ES-I3 (cell line): ENCODE measurements around the gene PET100.
A peak's percentile ranks its signal among the peaks of the same experiment; 100 is the strongest.

Experiments used
- H3K36me3 ChIP-seq: 2 replicates; pipeline ENCODE4 v1.6.1; 2013; ENCODE audit warnings: mild to moderate bottlenecking, low read length, control low read depth, moderate library complexity; ENCODE audit not compliant: insufficient read depth
- H3K4me1 ChIP-seq: 2 replicates; pipeline ENCODE4 v1.6.1; 2013; ENCODE audit warnings: mild to moderate bottlenecking, control low read depth, low read length; ENCODE audit not compliant: insufficient read depth
- H3K9ac ChIP-seq: 2 replicates; pipeline ENCODE4 v1.6.1; 2013; ENCODE audit warnings: low read depth, mild to moderate bottlenecking, low read length, moderate library complexity
- H3K9me3 ChIP-seq: 2 replicates; pipeline ENCODE4 v1.6.1; 2013; ENCODE audit warnings: mild to moderate bottlenecking, low read length, moderate library complexity; ENCODE audit not compliant: control insufficient read depth, insufficient read depth

The PET100 gene

GRCh38 chr19:7645656-7646425 is 16.2 kb downstream of the PET100 start:
- no peak overlapping the region for H3K9ac ChIP-seq
- no peaks in the 10 kb centered on the region for H3K36me3 ChIP-seq
- no peaks in the 10 kb centered on the region for H3K4me1 ChIP-seq
- no peaks in the 10 kb centered on the region for H3K9me3 ChIP-seq

- Histone ChIP-seq H3K9ac (no peak overlapping the region), H3K4me1 (no peaks in the 10 kb centered on the region), H3K9me3 (no peaks in the 10 kb centered on the region), H3K36me3 (no peaks in the 10 kb centered on the region)
Observed at GRCh38 chr19:7646426-7646700, 16.8 kb downstream of the PET100 start.

DNA sequence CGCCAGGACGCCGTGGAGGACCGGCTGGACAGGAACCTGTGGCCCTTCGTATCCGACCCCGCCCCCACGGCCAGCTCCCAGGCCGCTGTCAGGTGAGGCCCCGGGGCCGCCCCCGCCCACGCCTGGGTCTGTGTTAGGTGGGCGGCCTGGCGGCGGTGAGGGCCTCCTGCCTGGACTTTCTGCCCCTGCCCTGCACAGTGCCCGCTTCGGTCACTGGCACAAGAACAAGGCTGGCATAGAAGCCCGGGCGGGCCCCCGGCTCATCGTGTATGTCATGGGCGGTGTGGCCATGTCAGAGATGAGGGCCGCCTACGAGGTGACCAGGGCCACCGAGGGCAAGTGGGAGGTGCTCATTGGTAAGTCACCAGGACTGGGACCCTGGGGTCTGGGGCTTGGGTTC is 17.6 kb downstream of the PET100 start:
- Histone ChIP-seq H3K4me1 (no peaks in the 10 kb centered on the region), H3K9ac (no peak overlapping the region), H3K36me3 (no peaks in the 10 kb centered on the region), H3K9me3 (no peaks in the 10 kb centered on the region)

DNA sequence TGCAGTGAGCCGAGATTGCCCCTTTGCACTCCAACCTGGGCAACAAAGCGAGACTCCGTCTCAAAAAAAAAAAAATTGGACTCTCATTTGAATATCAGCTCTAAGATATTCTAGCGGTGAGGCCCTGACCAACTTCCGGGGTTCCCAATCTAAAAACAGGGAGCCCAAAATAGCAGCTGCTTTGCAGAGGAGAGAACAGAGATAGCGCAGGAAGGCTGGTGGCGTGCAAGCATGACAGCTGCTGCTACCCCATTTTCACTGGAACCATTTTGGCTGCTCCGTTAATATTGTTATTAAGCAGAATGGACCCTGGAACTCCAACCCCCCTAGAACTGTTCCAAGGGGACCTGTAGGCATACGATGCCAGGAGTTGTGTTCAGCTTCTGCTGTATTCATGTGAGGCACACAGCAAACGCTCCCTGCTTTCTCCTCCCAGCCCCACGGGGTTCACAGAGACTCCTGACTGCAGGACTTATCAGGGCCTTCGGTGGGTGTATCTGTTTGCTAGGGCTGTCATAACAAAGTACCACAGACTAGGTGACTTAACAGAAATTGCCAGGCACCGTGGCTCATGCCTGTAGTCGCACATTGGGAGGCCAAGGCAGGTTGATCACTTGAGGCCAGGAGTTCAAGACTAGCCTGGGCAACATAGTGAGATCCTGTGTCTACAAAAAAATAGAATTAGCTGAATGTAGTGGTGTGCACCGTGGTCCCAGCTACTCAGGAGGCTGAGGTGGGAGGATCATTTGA is 18.8 kb downstream of the PET100 start:
- H3K9ac ChIP-seq, result no peak overlapping the region
- H3K4me1 ChIP-seq, result no peaks in the 10 kb centered on the region
- no peaks in the 10 kb centered on the region for H3K9me3 ChIP-seq

GRCh38 chr19:7650148-7650547 is 20.6 kb downstream of the PET100 start:
- Histone ChIP-seq H3K9ac (no peak overlapping the region), H3K36me3 (no peaks in the 10 kb centered on the region), H3K4me1 (no peaks in the 10 kb centered on the region), H3K9me3 (no peaks in the 10 kb centered on the region)

More for the DNA sequence above, 18.8 kb downstream of the PET100 start:
- H3K36me3 ChIP-seq, result no peaks in the 10 kb centered on the region

DNA sequence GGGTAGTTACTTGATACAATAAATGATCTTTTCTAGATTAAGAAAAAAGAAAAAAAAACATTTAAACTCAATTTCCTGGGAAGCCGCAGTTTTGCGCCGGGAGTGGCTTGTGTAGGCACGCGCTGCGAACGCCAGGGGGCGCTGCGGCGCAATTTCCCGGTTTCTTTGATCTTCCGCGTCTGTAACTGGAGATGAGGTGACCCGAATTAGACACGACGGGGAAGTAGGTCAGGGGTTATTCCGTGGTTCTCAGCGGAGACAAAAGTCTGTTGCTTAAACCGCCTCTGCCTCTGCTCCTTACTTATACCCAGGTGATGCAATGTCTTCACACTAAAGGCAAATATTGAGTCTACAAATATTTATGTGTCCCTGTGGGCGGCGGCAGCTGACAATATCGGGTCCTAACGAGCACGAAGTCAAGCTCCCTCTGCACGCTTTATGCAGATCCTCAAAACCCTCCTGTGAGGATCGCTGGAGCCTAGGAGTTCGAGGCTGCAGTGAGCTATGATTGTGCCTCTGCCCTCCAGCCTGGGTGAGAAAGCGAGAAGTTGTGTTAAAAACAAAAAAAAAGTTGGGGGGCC is 22.6 kb downstream of the PET100 start:
- Histone ChIP-seq H3K36me3 (no peaks in the 10 kb centered on the region), H3K9ac (peak overlapping the region; percentile 34; the same call in 1 of the 2 replicates), H3K9me3 (no peaks in the 10 kb centered on the region), H3K4me1 (no peaks in the 10 kb centered on the region)

- Histone ChIP-seq H3K9me3 (no peaks in the 10 kb centered on the region), H3K9ac (no peak overlapping the region), H3K36me3 (no peaks in the 10 kb centered on the region), H3K4me1 (no peaks in the 10 kb centered on the region)
Observed at GRCh38 chr19:7654401-7654800, 24.8 kb downstream of the PET100 start.

DNA sequence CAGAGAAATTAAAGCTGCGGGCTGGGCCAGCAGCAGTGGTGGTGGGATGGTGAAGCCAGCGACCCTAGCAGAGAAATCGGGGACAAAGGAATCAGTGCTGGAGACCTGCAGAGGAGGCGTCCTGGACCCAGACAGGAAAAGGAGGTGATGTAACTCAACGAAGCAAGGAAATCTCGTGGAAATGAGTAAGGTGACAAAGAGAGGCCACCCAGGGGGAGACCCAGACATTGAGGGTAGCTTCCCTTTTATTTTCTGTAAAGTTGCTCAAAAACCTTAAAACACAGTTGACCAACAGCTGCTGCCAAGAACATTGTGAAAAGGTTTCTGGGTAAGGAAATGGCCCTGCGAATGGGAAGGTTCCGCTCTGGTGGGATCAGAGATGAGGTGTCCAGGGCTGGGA is 26.0 kb downstream of the PET100 start:
- Histone ChIP-seq H3K9me3 (no peaks in the 10 kb centered on the region), H3K9ac (no peak overlapping the region), H3K36me3 (no peaks in the 10 kb centered on the region), H3K4me1 (no peaks in the 10 kb centered on the region)

DNA sequence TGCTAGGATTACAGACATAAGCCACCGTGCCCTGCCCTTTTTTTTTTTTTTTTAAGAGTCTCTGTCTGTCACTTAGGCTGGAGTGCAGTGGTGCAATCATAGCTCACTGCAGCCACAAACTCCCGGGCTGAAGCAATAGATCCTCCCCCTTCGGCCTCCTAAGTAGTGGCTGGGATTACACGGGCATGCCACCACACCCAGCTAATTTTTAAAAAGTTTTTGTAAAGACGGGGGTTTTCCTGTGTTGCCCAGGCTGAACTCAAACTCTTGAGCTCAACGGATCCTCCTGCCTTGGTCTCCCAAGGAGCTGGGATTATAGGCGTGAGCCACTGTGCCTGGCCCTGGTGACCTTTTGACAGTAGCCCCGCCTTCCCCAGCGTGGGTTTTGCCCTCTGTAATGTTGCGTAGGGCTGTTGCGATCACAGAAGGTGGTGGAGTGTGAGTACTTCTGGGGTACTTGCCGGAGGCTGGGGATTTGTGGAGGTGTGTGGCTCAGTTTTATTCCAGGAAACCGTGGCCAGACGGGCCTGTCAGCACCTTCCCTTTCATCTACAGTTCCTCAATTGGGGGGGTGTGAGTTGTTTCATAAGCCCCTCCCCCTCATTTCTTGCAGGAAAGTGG is 27.6 kb downstream of the PET100 start:
- no peaks in the 10 kb centered on the region for H3K9me3 ChIP-seq
- no peaks in the 10 kb centered on the region for H3K4me1 ChIP-seq
- H3K9ac ChIP-seq, result no peak overlapping the region
- no peaks in the 10 kb centered on the region for H3K36me3 ChIP-seq

DNA sequence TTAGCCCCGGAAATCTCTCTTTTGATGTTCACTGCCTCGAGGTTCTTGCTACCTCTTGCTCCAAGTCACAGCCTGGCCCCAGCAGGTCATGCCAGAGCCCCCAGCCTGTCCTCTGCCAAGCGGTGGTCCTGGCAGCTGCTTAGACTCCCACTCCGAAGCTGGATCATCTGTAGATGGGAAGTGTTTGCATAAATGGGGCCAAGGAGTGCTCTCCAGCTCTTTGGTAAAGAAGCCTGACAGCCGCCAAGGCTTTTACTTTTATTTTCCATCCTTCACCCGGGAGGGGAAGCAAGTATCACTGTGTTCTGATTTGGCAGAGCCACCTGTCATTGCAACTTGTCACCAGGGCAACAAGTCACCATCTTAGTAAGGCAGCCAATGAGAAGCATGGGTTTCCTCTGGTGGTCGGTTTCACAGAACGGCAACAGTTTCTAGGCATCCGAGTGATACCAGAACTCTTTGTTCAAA is 28.7 kb downstream of the PET100 start:
- H3K4me1 ChIP-seq, result no peaks in the 10 kb centered on the region
- no peaks in the 10 kb centered on the region for H3K36me3 ChIP-seq
- H3K9me3 ChIP-seq, result no peaks in the 10 kb centered on the region
- no peak overlapping the region for H3K9ac ChIP-seq

- Histone ChIP-seq H3K9me3 (no peaks in the 10 kb centered on the region), H3K36me3 (no peaks in the 10 kb centered on the region), H3K9ac (no peak overlapping the region), H3K4me1 (no peaks in the 10 kb centered on the region)
Observed at GRCh38 chr19:7661744-7662538, 32.3 kb downstream of the PET100 start.

DNA sequence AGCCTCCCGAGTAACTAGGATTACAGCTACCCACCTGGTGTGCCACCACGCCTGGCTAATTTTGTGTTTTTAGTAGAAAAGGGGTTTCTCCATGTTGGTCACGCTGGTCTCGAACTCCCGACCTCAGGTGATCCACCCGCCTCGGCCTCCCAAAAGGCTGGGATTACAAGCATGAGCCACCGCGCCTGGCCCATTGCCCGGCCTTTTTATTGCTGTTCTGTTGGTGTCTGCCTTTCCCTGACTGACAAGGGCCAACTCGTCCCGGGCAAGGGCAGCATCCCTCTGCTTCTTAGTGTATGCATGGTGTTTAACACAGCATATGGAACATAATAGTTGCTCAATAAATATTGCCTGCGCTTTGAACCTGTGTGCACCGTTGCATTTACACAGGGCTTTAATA is 33.1 kb downstream of the PET100 start:
- Histone ChIP-seq H3K9me3 (no peaks in the 10 kb centered on the region), H3K4me1 (no peaks in the 10 kb centered on the region)

GRCh38 chr19:7663706-7664105 is 34.1 kb downstream of the PET100 start:
- Histone ChIP-seq H3K9ac (no peak overlapping the region), H3K36me3 (no peaks in the 10 kb centered on the region), H3K9me3 (no peaks in the 10 kb centered on the region), H3K4me1 (no peaks in the 10 kb centered on the region)

More for the DNA sequence above, 33.1 kb downstream of the PET100 start:
- no peaks in the 10 kb centered on the region for H3K36me3 ChIP-seq
- H3K9ac ChIP-seq, result no peak overlapping the region

DNA sequence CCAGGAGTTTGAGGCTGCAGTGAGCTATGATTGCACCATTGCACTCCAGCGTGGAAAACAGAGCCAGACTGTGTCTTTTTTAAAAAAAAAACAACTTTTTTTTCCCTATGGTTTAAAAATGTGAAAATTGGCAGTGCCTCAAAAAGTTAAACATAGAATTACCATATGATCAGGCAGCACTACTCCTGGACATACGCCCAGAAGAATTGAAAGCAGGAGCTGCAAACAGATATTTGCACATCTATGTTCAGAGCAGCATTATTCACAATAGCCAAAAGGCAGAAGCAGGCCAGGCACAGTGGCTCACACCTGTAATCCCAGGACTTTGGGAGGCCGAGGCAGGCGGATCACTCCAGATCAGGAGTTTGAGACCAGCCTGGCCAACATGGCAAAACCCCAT is 35.5 kb downstream of the PET100 start:
- H3K36me3 ChIP-seq, result no peaks in the 10 kb centered on the region
- no peaks in the 10 kb centered on the region for H3K9me3 ChIP-seq
- no peak overlapping the region for H3K9ac ChIP-seq
- no peaks in the 10 kb centered on the region for H3K4me1 ChIP-seq
